H7 (cell line): ENCODE data around the gene UBE3A. TPM values are rescaled to one million over a fixed set of nuclear protein-coding genes. Genes with fewer than 3 reads are reported as not detected.

Experiments used
- DNase-seq: peaks from one replicate; pipeline ENCODE4 v3.0.0; 2012
- H3K27me3 ChIP-seq: 2 replicates; pipeline ENCODE4 v1.6.0; 2011; ENCODE audit warnings: mild to moderate bottlenecking, low read length; ENCODE audit not compliant: control insufficient read depth, insufficient read depth
- H3K36me3 ChIP-seq: replicated peaks from 2 replicates; pipeline ENCODE4 v1.5.1; 2011; ENCODE audit warnings: low read length; ENCODE audit not compliant: control insufficient read depth, insufficient read depth
- H3K4me3 ChIP-seq: 2 replicates; pipeline ENCODE4 v1.5.1; 2011; ENCODE audit warnings: low read depth, mild to moderate bottlenecking, control low read depth, low read length, moderate library complexity; ENCODE audit not compliant: insufficient read depth
- total RNA-seq: library from RNA; depleted of rRNA; stranded (reverse); fragments of >200 nt; shearing (Covaris generic); gene quantifications from 2 replicates; pipeline ENCODE4 v1.2.3, GENCODE V29; 2014

The UBE3A gene
- total RNA-seq, 1 experiment from 2014 or later = 51.6 TPM

DNA sequence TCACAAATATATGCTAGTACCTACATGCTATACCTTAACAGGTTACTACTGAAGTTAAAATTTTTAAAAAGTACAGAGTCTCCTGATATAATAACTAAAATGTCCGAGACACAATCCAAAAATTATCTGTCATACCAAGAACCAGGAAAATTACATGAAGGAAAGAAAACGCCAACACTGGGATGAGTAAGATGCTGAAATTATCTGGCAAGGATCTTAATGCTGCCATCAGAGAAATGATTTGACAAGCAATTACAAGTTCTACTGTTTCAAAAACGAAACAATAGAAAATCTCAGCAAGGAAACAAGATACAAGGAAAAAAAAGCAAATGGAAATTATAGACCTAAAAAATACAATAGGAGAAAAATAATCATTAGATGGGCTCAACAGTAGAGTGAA is 92.5 kb downstream of the UBE3A start:
- Histone ChIP-seq H3K36me3 (no peaks in the 10 kb centered on the region), H3K4me3 (no peak overlapping the region), H3K27me3 (no peaks in the 10 kb centered on the region)
- DNase-seq = no peak

DNA sequence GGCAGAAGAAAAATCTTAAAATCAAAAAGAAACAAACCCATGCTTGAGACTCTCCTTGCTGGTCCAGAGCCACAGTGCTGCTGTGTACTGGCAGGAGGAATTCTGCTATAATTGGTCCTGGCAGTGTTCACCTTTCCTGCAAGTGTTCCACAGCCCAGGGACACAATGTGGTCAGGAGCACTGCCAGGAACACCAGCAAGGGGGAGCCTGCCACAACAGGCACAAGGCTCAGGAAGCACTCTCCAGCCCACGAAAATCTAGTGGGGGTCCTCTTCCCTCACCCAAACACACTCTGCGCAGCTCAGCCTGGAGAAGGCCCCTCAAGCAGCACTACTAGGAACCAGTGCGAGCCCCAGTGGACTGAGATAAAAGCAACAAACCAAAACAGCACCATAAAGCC is 92.9 kb downstream of the UBE3A start:
- Histone ChIP-seq H3K36me3 (no peaks in the 10 kb centered on the region), H3K4me3 (no peak overlapping the region), H3K27me3 (no peaks in the 10 kb centered on the region)
- peak; percentile 37 for DNase-seq

DNA sequence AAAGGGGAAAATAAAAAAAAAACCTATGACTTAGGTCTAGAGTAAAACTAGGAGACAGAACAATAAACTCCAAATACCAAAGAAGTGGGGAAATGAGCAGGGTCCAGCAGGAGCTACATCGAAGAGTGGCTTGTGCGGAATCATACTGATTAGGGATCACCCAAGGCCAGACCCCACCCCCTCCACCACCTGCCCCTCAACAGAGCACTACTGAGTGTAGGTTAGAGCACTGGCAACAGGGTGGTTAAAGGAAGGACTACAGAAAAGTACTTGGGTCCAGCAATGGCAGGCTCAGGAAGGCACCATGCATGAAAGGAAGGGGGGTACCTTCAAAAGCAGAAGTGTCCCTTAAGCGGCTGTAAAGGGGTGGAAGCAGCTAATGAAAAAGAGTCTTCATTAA is 96.2 kb downstream of the UBE3A start:
- Histone ChIP-seq H3K36me3 (no peaks in the 10 kb centered on the region; the same call in 1 of the 2 replicates), H3K27me3 (no peaks in the 10 kb centered on the region), H3K4me3 (no peak overlapping the region)
- peak; percentile 22 for DNase-seq

DNA sequence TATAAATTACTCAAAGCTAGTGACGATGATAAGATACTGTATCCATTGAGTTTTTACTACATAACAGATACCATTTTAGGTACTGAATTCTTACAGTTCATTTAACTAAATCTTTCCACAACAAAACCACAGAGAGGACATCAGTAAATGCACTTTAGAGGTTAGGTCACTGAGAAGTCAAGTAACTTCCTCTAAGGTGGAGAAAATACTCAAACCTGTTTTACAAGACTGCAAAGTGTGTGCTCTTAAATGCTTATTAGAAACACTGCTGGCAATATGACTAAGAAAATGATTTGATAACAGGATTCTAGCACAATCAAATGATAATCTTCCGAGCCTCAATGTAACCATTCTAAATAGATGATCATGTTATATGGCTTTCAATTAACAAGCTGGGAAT is 99.4 kb downstream of the UBE3A start:
- no peak overlapping the region for H3K4me3 ChIP-seq
- no peak for DNase-seq
- no peaks in the 10 kb centered on the region; the same call in 1 of the 2 replicates for H3K36me3 ChIP-seq
- no peaks in the 10 kb centered on the region for H3K27me3 ChIP-seq

DNA sequence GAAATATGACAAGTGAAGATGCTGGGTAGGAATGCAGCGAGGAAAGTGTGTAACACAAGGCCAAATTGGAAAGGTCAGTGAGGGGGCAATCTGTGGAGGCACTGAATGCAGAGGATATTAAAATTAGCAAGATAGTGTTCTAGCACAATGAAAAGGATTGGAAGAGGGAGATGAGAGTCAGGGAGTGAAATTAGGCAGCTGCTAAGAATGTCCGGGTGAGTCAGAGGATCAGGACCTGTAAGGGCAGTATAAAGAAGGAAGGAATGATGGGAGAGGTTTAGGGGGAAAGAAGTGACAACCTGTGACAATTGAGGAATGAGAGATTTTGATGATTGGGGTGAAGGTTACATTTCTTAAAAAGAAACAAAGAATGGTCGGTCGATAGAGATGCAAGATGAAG is 103.5 kb downstream of the UBE3A start:
- Histone ChIP-seq H3K27me3 (no peaks in the 10 kb centered on the region), H3K4me3 (no peak overlapping the region), H3K36me3 (no peaks in the 10 kb centered on the region; the same call in 1 of the 2 replicates)
- no peak for DNase-seq

DNA sequence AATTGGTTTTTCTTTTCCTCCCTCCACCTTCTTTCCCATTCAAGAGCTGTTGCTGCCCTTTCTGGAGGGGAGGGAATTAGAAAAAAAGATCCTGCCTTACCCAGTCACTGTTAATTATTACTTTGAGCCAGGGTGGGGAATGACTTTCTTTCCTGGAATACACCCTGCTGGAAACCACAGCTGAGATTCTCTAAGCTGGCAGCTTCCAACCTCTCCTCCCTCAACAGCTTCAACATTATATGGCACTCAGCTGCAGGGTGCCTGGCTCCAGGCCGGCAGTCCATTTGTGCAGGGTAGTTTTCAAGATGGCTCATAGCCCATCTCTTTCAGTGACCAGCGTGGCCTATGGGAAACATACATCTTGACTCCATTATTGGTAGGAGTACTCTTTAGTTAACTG is 105.8 kb downstream of the UBE3A start:
- Histone ChIP-seq H3K27me3 (no peaks in the 10 kb centered on the region), H3K36me3 (no peaks in the 10 kb centered on the region), H3K4me3 (no peak overlapping the region)
- DNase-seq = no peak

DNA sequence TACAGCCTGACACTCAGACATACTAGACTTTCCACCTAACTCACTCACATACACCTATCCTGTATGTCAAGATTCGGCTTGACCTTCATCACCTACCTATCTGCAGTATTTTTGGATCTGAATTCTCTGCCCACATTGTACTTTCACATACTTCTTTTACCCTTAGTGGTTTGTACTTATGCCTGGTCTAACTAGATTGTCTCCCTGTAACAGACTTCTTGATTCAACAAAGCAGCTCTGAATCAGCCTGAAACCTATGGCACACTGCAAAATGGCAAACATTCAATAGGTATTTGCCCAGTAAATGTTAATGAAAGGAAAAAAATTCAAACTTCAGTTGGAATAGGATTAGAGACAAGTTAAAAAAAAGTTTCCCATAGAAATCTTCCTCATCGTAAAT is 106.5 kb downstream of the UBE3A start:
- Histone ChIP-seq H3K36me3 (no peaks in the 10 kb centered on the region), H3K27me3 (no peaks in the 10 kb centered on the region), H3K4me3 (no peak overlapping the region)
- no peak for DNase-seq

DNA sequence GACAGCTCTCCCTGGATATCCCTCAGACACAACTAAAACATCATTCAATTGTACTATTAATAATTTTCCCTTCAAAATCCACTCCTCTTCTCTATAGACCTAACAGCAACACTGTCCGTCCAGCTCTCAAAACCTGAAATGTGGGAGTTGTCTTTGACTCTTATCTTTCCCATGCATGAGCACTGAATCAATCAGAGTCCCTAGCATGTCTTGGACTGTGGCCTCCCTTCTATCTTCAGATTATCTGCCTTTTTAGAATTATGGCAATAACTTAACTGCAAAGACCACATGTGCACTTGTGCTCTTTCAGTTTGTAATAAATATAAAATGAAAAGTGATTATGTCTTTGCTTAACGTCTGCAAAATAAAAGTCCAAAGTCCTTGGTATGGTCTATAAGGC is 107.0 kb downstream of the UBE3A start:
- Histone ChIP-seq H3K36me3 (no peaks in the 10 kb centered on the region), H3K4me3 (no peak overlapping the region), H3K27me3 (no peaks in the 10 kb centered on the region)
- no peak for DNase-seq

DNA sequence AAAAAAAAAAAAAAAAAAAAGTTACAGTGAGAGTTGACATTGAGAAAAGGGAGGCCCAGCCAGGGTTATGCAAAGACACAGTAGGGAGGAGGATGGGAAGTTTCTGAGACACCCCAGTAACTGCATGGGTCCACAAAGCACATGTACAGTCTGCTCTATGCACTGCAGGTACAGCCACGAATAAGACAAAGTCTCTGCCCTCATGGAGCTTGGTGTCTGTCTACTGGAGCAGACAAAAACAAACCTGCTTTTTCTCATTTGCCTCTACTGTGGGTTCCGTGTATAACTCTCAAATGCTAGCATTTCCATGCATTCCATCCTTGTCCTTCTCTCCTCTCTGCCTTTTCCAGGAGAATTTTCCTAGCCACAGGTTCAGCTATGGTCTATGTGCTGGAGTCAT is 107.4 kb downstream of the UBE3A start:
- Histone ChIP-seq H3K36me3 (no peaks in the 10 kb centered on the region), H3K27me3 (no peaks in the 10 kb centered on the region), H3K4me3 (no peak overlapping the region)
- DNase-seq = no peak

DNA sequence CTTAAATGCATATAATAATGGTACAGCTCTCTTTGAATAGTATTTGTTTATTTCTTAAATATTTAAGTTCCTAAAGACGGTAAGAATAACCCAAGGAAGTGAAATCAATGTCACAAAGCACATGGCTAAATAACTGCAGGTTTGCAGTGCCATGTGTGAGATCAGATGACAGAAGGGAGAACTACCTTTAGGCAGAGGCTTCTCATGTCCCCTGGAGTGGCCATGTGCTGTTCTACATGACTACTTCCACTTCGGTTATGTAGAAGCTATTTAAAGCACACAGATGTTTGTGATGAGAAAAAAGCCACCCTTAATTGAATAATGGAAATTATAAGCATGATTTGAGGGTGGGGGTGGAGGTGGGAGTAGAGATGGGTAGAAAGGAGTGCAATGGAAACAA is 109.1 kb downstream of the UBE3A start:
- H3K27me3 ChIP-seq = no peaks in the 10 kb centered on the region
- no peaks in the 10 kb centered on the region for H3K36me3 ChIP-seq

DNA sequence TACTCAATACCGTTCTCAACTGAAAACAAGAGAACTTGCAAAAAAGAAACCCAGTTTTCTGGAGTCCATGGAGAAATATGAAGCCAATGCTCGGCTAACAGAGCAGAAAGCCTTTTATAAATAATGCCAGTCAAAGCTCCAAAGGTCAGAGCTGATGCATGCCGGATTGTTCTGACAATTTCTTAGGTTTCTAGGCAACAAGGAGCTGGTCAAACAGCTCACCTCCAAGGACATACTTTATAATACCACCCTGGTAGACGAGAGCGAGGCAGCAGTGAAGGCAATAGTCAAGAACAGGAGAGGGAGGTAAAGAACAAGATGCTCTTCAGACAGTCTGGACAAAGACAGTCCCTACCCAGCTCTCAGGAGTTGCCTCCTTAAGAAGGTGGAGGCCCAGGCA is 111.1 kb downstream of the UBE3A start:
- H3K4me3 ChIP-seq = no peak overlapping the region
- no peaks in the 10 kb centered on the region for H3K36me3 ChIP-seq
- no peak for DNase-seq
- no peaks in the 10 kb centered on the region for H3K27me3 ChIP-seq

More for the DNA sequence above, 109.1 kb downstream of the UBE3A start:
- DNase-seq = no peak
- H3K4me3 ChIP-seq = no peak overlapping the region

DNA sequence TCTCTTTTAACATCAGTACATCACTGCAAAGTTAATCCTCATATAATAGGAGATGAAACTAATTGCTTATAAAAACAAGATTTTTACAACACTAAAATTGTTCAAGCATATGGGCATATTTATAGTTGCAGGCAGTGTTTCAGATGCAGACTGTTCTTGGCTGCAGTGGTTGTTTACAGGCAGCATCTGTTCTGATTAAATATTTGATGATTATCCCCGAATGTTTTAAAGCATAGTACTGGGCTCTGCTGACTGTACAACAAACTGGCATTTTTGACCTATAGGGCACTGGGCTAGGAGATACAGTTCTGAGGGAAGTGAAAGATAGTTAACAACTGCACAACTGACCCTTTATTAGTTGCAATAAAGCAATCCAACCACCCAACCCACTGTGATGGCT is 113.6 kb downstream of the UBE3A start:
- no peak for DNase-seq
- H3K36me3 ChIP-seq = no peaks in the 10 kb centered on the region
- no peaks in the 10 kb centered on the region for H3K27me3 ChIP-seq
- no peak overlapping the region for H3K4me3 ChIP-seq

DNA sequence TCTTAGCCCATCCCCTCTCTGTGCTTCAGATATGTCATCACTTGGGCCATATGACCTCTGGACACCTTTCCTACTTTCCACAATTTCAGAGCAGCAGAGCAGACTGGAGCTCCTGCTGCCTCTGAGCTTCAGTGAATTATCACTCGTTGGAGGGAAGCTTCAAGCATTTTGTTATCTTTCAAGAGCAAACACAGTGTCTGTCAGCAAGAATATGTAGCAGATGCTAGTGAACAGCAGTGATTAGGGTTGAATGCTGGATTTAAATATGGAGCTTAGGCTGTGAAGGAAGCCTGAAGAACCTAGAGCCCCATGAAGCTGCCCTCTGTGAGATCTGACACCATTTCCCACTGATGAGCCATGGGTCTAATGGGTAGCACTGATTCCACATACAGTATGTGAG is 115.4 kb downstream of the UBE3A start:
- Histone ChIP-seq H3K27me3 (no peaks in the 10 kb centered on the region), H3K4me3 (no peak overlapping the region), H3K36me3 (no peaks in the 10 kb centered on the region)
- DNase-seq = no peak

DNA sequence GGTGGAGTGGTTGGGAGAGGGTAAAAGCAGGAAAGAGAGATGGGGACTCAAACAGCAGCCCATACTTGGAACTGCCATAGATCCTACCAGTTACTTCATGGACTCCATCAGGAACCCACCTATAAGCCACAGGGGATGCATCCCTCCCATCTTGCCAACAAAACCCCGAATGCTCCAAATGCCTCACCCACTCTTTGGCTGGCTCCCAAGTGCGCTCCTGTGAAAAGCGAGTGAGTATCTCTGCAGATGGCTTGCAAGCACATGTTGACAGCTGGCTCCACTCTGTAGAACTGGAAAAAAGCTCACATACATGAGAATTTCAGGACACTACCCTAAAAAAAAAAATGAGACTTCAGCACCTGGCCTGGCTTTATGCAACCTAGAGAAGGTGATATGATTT is 151.0 kb downstream of the UBE3A start:
- Histone ChIP-seq H3K4me3 (no peak overlapping the region), H3K36me3 (no peaks in the 10 kb centered on the region), H3K27me3 (no peaks in the 10 kb centered on the region)
- DNase-seq = no peak
